ENCODE results near the gene SLC4A4.

SLC4A4 gene

GRCh38 chr4:71571346-71571745 lies 232.5 kb downstream of the SLC4A4 start:
- Histone ChIP-seq H3K4me1 (ENCODE audit: insufficient read depth, low read length) (peaks cover 22% of the 10 kb centered on the region), H3K9me3 (ENCODE audit: control insufficient read depth, insufficient read depth, low read length) (no peaks in the 10 kb centered on the region), H3K9ac (ENCODE audit: low read depth, low read length) (no peak overlapping the region), H3K36me3 (ENCODE audit: insufficient read depth, low read length) (no peaks in the 10 kb centered on the region)

DNA sequence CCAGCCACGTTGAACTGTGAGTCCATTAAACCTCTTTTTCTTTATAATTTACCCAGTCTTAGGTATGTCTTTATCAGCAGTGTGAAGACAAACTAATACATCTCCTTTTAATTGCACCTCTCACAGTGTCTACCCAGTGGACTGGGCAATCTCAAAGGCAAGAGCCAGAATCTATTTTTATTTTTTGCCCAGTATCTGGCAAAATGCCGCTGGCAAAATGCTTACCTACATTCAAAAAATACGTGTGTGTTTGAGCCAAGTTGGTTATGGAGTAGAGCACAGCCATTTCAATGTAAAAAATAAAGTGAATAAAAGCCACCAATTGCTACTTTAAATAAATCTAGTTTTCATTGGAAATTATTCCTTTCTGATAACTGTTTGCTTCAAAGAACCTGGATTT lies 245.2 kb downstream of the SLC4A4 start:
- Histone ChIP-seq H3K4me1 (ENCODE audit: insufficient read depth, low read length) (no peaks in the 10 kb centered on the region), H3K36me3 (ENCODE audit: insufficient read depth, low read length) (no peaks in the 10 kb centered on the region)

GRCh38 chr4:71584585-71584984 lies 245.8 kb downstream of the SLC4A4 start:
- H3K9ac ChIP-seq (ENCODE audit: low read depth, low read length): no peak overlapping the region
- no peaks in the 10 kb centered on the region for H3K36me3 ChIP-seq (ENCODE audit: insufficient read depth, low read length)
- H3K9me3 ChIP-seq (ENCODE audit: control insufficient read depth, insufficient read depth, low read length): peaks cover 2% of the 10 kb centered on the region
- no peaks in the 10 kb centered on the region for H3K4me1 ChIP-seq (ENCODE audit: insufficient read depth, low read length)

More for the DNA sequence above, 245.2 kb downstream of the SLC4A4 start:
- Histone ChIP-seq H3K9ac (ENCODE audit: low read depth, low read length) (no peak overlapping the region), H3K9me3 (ENCODE audit: control insufficient read depth, insufficient read depth, low read length) (peaks cover 2% of the 10 kb centered on the region)

- no peaks in the 10 kb centered on the region for H3K4me1 ChIP-seq (ENCODE audit: insufficient read depth, low read length)
- H3K9ac ChIP-seq (ENCODE audit: low read depth, low read length): no peak overlapping the region
- peaks cover 2% of the 10 kb centered on the region for H3K9me3 ChIP-seq (ENCODE audit: control insufficient read depth, insufficient read depth, low read length)
- no peaks in the 10 kb centered on the region for H3K36me3 ChIP-seq (ENCODE audit: insufficient read depth, low read length)
These were observed 247.4 kb downstream of the SLC4A4 start for GRCh38 chr4:71586087-71586763.

- no peaks in the 10 kb centered on the region for H3K36me3 ChIP-seq (ENCODE audit: insufficient read depth, low read length)
- H3K4me1 ChIP-seq (ENCODE audit: insufficient read depth, low read length): peaks cover 12% of the 10 kb centered on the region; the same call in 1 of the 2 replicates
- no peak overlapping the region for H3K9ac ChIP-seq (ENCODE audit: low read depth, low read length)
- peaks cover 2% of the 10 kb centered on the region; the same call in 1 of the 2 replicates for H3K9me3 ChIP-seq (ENCODE audit: control insufficient read depth, insufficient read depth, low read length)
These were observed 249.2 kb downstream of the SLC4A4 start for GRCh38 chr4:71587995-71588394.

GRCh38 chr4:71592793-71593192 lies 254.0 kb downstream of the SLC4A4 start:
- Histone ChIP-seq H3K9me3 (ENCODE audit: control insufficient read depth, insufficient read depth, low read length) (no peaks in the 10 kb centered on the region), H3K36me3 (ENCODE audit: insufficient read depth, low read length) (no peaks in the 10 kb centered on the region), H3K4me1 (ENCODE audit: insufficient read depth, low read length) (peaks cover 34% of the 10 kb centered on the region), H3K9ac (ENCODE audit: low read depth, low read length) (no peak overlapping the region)

DNA sequence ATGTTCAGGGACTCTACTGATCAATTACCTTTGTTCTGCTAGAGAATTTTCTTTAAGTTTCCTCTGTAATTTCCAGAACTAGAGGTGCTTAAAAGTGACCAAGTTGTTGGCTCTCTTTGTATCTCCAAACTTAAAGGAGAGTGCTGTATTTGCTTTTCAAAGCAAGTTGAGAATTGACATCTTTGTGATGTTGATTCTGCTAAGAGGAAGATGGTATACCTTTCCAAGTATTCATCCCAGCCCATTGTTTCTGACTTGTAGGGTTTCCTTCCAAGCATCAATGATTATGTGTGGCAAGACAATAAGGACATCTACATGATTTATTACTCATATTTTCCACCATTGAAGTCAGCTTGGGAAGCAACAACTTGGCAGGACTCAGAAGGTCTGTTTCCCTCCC lies 254.5 kb downstream of the SLC4A4 start:
- H3K9ac ChIP-seq (ENCODE audit: low read depth, low read length): no peak overlapping the region
- H3K4me1 ChIP-seq (ENCODE audit: insufficient read depth, low read length): peaks cover 34% of the 10 kb centered on the region
- no peaks in the 10 kb centered on the region for H3K36me3 ChIP-seq (ENCODE audit: insufficient read depth, low read length)
- H3K9me3 ChIP-seq (ENCODE audit: control insufficient read depth, insufficient read depth, low read length): no peaks in the 10 kb centered on the region; the same call in 1 of the 2 replicates

- H3K9me3 ChIP-seq (ENCODE audit: control insufficient read depth, insufficient read depth, low read length): no peaks in the 10 kb centered on the region; the same call in 1 of the 2 replicates
- no peaks in the 10 kb centered on the region for H3K36me3 ChIP-seq (ENCODE audit: insufficient read depth, low read length)
- H3K9ac ChIP-seq (ENCODE audit: low read depth, low read length): no peak overlapping the region
- H3K4me1 ChIP-seq (ENCODE audit: insufficient read depth, low read length): peaks cover 34% of the 10 kb centered on the region
These were observed 256.8 kb downstream of the SLC4A4 start for GRCh38 chr4:71595576-71596108.

DNA sequence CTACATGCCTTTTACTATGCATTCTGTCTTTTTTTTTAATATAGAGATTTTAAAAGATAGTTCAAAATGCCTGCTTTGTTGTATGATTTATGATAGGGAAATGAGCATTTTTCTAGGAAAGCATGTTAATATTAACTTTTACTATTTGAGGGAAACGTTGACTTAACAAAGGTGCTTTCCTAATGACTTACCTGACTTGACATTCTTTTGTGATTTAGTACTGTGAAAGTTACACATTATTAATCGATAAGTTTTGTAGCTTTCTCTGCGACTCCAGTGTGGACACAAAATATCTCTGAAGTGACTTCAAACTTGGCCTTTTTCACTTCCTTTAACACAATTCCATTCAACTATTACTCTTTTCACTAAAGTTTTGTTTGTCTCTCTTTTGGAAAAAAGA lies 260.8 kb downstream of the SLC4A4 start:
- H3K36me3 ChIP-seq (ENCODE audit: insufficient read depth, low read length): no peaks in the 10 kb centered on the region
- H3K4me1 ChIP-seq (ENCODE audit: insufficient read depth, low read length): peaks cover 10% of the 10 kb centered on the region
- H3K9me3 ChIP-seq (ENCODE audit: control insufficient read depth, insufficient read depth, low read length): no peaks in the 10 kb centered on the region; the same call in 1 of the 2 replicates
- no peak overlapping the region for H3K9ac ChIP-seq (ENCODE audit: low read depth, low read length)

- Histone ChIP-seq H3K4me1 (ENCODE audit: insufficient read depth, low read length) (no peaks in the 10 kb centered on the region), H3K9ac (ENCODE audit: low read depth, low read length) (no peak overlapping the region), H3K9me3 (ENCODE audit: control insufficient read depth, insufficient read depth, low read length) (peaks cover 2% of the 10 kb centered on the region), H3K36me3 (ENCODE audit: insufficient read depth, low read length) (no peaks in the 10 kb centered on the region)
These were observed 263.6 kb downstream of the SLC4A4 start for GRCh38 chr4:71602289-71602900.

- Histone ChIP-seq H3K9ac (ENCODE audit: low read depth, low read length) (no peak overlapping the region), H3K9me3 (ENCODE audit: control insufficient read depth, insufficient read depth, low read length) (peaks cover 2% of the 10 kb centered on the region; the same call in 1 of the 2 replicates), H3K4me1 (ENCODE audit: insufficient read depth, low read length) (peaks cover 7% of the 10 kb centered on the region), H3K36me3 (ENCODE audit: insufficient read depth, low read length) (no peaks in the 10 kb centered on the region)
These were observed 266.0 kb downstream of the SLC4A4 start for GRCh38 chr4:71604785-71605184.

GRCh38 chr4:71607109-71607508 lies 268.3 kb downstream of the SLC4A4 start:
- Histone ChIP-seq H3K9me3 (ENCODE audit: control insufficient read depth, insufficient read depth, low read length) (peaks cover 2% of the 10 kb centered on the region; the same call in 1 of the 2 replicates), H3K9ac (ENCODE audit: low read depth, low read length) (no peak overlapping the region), H3K4me1 (ENCODE audit: insufficient read depth, low read length) (peaks cover 9% of the 10 kb centered on the region), H3K36me3 (ENCODE audit: insufficient read depth, low read length) (no peaks in the 10 kb centered on the region)

- no peak overlapping the region for H3K9ac ChIP-seq (ENCODE audit: low read depth, low read length)
- H3K36me3 ChIP-seq (ENCODE audit: insufficient read depth, low read length): no peaks in the 10 kb centered on the region
- peaks cover 2% of the 10 kb centered on the region; the same call in 1 of the 2 replicates for H3K9me3 ChIP-seq (ENCODE audit: control insufficient read depth, insufficient read depth, low read length)
- H3K4me1 ChIP-seq (ENCODE audit: insufficient read depth, low read length): peaks cover 13% of the 10 kb centered on the region
These were observed 269.2 kb downstream of the SLC4A4 start for GRCh38 chr4:71607780-71608677.

DNA sequence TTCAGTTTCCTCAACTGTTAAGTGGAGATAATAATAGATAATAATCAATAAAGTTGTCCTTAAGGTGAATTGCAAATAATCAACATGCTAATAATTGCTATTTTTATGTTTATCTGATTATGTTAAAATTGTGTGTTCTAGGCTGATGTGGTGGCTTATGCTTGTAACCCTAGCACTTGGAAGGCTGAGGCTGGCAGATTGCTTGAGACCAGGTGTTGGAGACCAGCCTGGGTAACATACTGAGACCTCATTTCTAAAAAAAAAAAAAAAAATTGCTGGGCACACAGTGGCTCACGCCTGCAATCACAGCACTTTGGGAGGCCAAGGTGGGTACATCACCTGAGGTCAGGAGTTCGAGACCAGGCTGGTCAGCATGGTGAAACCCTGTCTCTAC lies 269.9 kb downstream of the SLC4A4 start:
- peaks cover 13% of the 10 kb centered on the region for H3K4me1 ChIP-seq (ENCODE audit: insufficient read depth, low read length)
- H3K9ac ChIP-seq (ENCODE audit: low read depth, low read length): no peak overlapping the region

More for the DNA sequence above, 269.9 kb downstream of the SLC4A4 start:
- H3K36me3 ChIP-seq (ENCODE audit: insufficient read depth, low read length): no peaks in the 10 kb centered on the region
- H3K9me3 ChIP-seq (ENCODE audit: control insufficient read depth, insufficient read depth, low read length): peaks cover 2% of the 10 kb centered on the region; the same call in 1 of the 2 replicates

All from ES-I3 (cell line).